ENCODE measurements around the gene PCDH1. TPM values are rescaled to one million over a fixed set of nuclear protein-coding genes. Genes with fewer than 3 reads are reported as not detected.
A peak's percentile ranks its signal among the peaks of the same experiment; 100 is the strongest.

Gene PCDH1
- total and polyA plus RNA-seq, 2 of the 13 experiments (the other 11 are each of a cell fraction or from before 2014, with no cell fraction given) = 0.11 to 0.83 TPM

- no peak for TF ChIP-seq HOXD1 (CRISPR knock-in tag; IDR thresholded peaks at IDR 0.05)
- TF ChIP-seq KAT8 (CRISPR knock-in tag; IDR thresholded peaks at IDR 0.05) = 0 out of 2 replicates have a peak, but pooled peaks have one; percentile 13
- TF ChIP-seq ZFP36 (IDR thresholded peaks at IDR 0.05; ENCODE audit: borderline replicate concordance, low read depth, low read length, partially characterized antibody) = no peak
- TF ChIP-seq, protein P1, sequence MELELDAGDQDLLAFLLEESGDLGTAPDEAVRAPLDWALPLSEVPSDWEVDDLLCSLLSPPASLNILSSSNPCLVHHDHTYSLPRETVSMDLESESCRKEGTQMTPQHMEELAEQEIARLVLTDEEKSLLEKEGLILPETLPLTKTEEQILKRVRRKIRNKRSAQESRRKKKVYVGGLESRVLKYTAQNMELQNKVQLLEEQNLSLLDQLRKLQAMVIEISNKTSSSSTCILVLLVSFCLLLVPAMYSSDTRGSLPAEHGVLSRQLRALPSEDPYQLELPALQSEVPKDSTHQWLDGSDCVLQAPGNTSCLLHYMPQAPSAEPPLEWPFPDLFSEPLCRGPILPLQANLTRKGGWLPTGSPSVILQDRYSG (CRISPR knock-in tag; IDR thresholded peaks at IDR 0.05) = 0 out of 2 replicates have a peak, but pooled peaks have one; percentile 39
- peak; percentile 91 for TF ChIP-seq ZNF687 (CRISPR knock-in tag; IDR thresholded peaks at IDR 0.05)
- TF ChIP-seq, protein P2, sequence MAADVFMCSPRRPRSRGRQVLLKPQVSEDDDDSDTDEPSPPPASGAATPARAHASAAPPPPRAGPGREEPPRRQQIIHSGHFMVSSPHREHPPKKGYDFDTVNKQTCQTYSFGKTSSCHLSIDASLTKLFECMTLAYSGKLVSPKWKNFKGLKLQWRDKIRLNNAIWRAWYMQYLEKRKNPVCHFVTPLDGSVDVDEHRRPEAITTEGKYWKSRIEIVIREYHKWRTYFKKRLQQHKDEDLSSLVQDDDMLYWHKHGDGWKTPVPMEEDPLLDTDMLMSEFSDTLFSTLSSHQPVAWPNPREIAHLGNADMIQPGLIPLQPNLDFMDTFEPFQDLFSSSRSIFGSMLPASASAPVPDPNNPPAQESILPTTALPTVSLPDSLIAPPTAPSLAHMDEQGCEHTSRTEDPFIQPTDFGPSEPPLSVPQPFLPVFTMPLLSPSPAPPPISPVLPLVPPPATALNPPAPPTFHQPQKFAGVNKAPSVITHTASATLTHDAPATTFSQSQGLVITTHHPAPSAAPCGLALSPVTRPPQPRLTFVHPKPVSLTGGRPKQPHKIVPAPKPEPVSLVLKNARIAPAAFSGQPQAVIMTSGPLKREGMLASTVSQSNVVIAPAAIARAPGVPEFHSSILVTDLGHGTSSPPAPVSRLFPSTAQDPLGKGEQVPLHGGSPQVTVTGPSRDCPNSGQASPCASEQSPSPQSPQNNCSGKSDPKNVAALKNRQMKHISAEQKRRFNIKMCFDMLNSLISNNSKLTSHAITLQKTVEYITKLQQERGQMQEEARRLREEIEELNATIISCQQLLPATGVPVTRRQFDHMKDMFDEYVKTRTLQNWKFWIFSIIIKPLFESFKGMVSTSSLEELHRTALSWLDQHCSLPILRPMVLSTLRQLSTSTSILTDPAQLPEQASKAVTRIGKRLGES (CRISPR knock-in tag; IDR thresholded peaks at IDR 0.05; ENCODE audit: borderline replicate concordance) = 0 out of 2 replicates have a peak, but pooled peaks have one; percentile 46
- peak; percentile 48; the same call in 1 of the 2 replicates for TF ChIP-seq ATF7-NPFF (CRISPR knock-in tag; IDR thresholded peaks at IDR 0.05; ENCODE audit: low read depth)
- TF ChIP-seq MLX (CRISPR knock-in tag; IDR thresholded peaks at IDR 0.05) = peak; percentile 89
- TF ChIP-seq ZNF883 (CRISPR knock-in tag; IDR thresholded peaks at IDR 0.05; ENCODE audit: not compliant biosample characterization) = peak; percentile 64
- no peak for TF ChIP-seq ZNF569 (CRISPR knock-in tag; IDR thresholded peaks at IDR 0.05; ENCODE audit: borderline replicate concordance)
- TF ChIP-seq ZNF143 (CRISPR knock-in tag; IDR thresholded peaks at IDR 0.05) = no peak
- no peak for TF ChIP-seq ZNF580 (CRISPR knock-in tag; IDR thresholded peaks at IDR 0.05; ENCODE audit: borderline replicate concordance, low read depth)
- no peak for TF ChIP-seq PRMT3 (CRISPR knock-in tag; IDR thresholded peaks at IDR 0.05; ENCODE audit: borderline replicate concordance, low read depth)
- TF ChIP-seq ZNF331 (CRISPR knock-in tag; IDR thresholded peaks at IDR 0.05) = peak; percentile 40; the same call in 1 of the 2 replicates
- no peak for TF ChIP-seq ZUFSP (CRISPR knock-in tag; IDR thresholded peaks at IDR 0.05; ENCODE audit: borderline replicate concordance)
Observed at GRCh38 chr5:141914199-141914743, 36.1 kb upstream of the PCDH1 start (continued).
